ENCODE data around the gene ZFX. TPM values are rescaled to one million over a fixed set of nuclear protein-coding genes. Genes with fewer than 3 reads are reported as not detected.

The ZFX gene
- total and polyA plus RNA-seq, 2 of the 8 experiments (the other 6 are each of a cell fraction or from before 2014, with no cell fraction given), result 2.8 to 22.0 TPM

- TF ChIP-seq, protein P1, sequence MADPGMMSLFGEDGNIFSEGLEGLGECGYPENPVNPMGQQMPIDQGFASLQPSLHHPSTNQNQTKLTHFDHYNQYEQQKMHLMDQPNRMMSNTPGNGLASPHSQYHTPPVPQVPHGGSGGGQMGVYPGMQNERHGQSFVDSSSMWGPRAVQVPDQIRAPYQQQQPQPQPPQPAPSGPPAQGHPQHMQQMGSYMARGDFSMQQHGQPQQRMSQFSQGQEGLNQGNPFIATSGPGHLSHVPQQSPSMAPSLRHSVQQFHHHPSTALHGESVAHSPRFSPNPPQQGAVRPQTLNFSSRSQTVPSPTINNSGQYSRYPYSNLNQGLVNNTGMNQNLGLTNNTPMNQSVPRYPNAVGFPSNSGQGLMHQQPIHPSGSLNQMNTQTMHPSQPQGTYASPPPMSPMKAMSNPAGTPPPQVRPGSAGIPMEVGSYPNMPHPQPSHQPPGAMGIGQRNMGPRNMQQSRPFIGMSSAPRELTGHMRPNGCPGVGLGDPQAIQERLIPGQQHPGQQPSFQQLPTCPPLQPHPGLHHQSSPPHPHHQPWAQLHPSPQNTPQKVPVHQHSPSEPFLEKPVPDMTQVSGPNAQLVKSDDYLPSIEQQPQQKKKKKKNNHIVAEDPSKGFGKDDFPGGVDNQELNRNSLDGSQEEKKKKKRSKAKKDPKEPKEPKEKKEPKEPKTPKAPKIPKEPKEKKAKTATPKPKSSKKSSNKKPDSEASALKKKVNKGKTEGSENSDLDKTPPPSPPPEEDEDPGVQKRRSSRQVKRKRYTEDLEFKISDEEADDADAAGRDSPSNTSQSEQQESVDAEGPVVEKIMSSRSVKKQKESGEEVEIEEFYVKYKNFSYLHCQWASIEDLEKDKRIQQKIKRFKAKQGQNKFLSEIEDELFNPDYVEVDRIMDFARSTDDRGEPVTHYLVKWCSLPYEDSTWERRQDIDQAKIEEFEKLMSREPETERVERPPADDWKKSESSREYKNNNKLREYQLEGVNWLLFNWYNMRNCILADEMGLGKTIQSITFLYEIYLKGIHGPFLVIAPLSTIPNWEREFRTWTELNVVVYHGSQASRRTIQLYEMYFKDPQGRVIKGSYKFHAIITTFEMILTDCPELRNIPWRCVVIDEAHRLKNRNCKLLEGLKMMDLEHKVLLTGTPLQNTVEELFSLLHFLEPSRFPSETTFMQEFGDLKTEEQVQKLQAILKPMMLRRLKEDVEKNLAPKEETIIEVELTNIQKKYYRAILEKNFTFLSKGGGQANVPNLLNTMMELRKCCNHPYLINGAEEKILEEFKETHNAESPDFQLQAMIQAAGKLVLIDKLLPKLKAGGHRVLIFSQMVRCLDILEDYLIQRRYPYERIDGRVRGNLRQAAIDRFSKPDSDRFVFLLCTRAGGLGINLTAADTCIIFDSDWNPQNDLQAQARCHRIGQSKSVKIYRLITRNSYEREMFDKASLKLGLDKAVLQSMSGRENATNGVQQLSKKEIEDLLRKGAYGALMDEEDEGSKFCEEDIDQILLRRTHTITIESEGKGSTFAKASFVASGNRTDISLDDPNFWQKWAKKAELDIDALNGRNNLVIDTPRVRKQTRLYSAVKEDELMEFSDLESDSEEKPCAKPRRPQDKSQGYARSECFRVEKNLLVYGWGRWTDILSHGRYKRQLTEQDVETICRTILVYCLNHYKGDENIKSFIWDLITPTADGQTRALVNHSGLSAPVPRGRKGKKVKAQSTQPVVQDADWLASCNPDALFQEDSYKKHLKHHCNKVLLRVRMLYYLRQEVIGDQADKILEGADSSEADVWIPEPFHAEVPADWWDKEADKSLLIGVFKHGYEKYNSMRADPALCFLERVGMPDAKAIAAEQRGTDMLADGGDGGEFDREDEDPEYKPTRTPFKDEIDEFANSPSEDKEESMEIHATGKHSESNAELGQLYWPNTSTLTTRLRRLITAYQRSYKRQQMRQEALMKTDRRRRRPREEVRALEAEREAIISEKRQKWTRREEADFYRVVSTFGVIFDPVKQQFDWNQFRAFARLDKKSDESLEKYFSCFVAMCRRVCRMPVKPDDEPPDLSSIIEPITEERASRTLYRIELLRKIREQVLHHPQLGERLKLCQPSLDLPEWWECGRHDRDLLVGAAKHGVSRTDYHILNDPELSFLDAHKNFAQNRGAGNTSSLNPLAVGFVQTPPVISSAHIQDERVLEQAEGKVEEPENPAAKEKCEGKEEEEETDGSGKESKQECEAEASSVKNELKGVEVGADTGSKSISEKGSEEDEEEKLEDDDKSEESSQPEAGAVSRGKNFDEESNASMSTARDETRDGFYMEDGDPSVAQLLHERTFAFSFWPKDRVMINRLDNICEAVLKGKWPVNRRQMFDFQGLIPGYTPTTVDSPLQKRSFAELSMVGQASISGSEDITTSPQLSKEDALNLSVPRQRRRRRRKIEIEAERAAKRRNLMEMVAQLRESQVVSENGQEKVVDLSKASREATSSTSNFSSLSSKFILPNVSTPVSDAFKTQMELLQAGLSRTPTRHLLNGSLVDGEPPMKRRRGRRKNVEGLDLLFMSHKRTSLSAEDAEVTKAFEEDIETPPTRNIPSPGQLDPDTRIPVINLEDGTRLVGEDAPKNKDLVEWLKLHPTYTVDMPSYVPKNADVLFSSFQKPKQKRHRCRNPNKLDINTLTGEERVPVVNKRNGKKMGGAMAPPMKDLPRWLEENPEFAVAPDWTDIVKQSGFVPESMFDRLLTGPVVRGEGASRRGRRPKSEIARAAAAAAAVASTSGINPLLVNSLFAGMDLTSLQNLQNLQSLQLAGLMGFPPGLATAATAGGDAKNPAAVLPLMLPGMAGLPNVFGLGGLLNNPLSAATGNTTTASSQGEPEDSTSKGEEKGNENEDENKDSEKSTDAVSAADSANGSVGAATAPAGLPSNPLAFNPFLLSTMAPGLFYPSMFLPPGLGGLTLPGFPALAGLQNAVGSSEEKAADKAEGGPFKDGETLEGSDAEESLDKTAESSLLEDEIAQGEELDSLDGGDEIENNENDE (IDR thresholded peaks at IDR 0.05; ENCODE audit: insufficient replicate concordance, low read length), result no peak
- TF ChIP-seq ASH2L (IDR thresholded peaks at IDR 0.05; ENCODE audit: low read length), result no peak
- TF ChIP-seq SP1 (IDR thresholded peaks at IDR 0.05; ENCODE audit: low read depth, low read length), result no peak
- TF ChIP-seq TEAD4 (IDR thresholded peaks at IDR 0.05; ENCODE audit: low read depth, low read length), result no peak
- no peak for TF ChIP-seq ATF2 (IDR thresholded peaks at IDR 0.05; ENCODE audit: low read length)
- no peak for TF ChIP-seq CREB1 (IDR thresholded peaks at IDR 0.05)
- no peak for TF ChIP-seq KDM5A (IDR thresholded peaks at IDR 0.05; ENCODE audit: low read length)
- no peak for TF ChIP-seq CHD1 (IDR thresholded peaks at IDR 0.05; ENCODE audit: low read depth, low read length)
- TF ChIP-seq POLR2AphosphoS5 (IDR thresholded peaks at IDR 0.05; ENCODE audit: low read depth, low read length), result no peak
- TF ChIP-seq RBBP5 (IDR thresholded peaks at IDR 0.05; ENCODE audit: borderline replicate concordance, low read depth, low read length), result no peak
- no peak for TF ChIP-seq TBP (IDR thresholded peaks at IDR 0.05; ENCODE audit: low read depth, low read length)
These were observed 3.8 kb downstream of the ZFX start (continued) for GRCh38 chrX:24153178-24153795.

Measured in H1 (cell line).